GM20000 (cell line): Measurements from ENCODE around the gene ABR.

Experiments
- DNase-seq: peaks from one replicate; pipeline ENCODE4 v3.0.0; 2012; ENCODE audit warnings: low spot score
- TF ChIP-seq, protein P1 (sequence below): IDR thresholded peaks from 2 replicates; pipeline ENCODE4 v1.5.1; 2012; ENCODE audit warnings: mild to moderate bottlenecking, control low read depth; ENCODE audit errors: extremely low read depth, missing control alignments

Gene ABR

DNA sequence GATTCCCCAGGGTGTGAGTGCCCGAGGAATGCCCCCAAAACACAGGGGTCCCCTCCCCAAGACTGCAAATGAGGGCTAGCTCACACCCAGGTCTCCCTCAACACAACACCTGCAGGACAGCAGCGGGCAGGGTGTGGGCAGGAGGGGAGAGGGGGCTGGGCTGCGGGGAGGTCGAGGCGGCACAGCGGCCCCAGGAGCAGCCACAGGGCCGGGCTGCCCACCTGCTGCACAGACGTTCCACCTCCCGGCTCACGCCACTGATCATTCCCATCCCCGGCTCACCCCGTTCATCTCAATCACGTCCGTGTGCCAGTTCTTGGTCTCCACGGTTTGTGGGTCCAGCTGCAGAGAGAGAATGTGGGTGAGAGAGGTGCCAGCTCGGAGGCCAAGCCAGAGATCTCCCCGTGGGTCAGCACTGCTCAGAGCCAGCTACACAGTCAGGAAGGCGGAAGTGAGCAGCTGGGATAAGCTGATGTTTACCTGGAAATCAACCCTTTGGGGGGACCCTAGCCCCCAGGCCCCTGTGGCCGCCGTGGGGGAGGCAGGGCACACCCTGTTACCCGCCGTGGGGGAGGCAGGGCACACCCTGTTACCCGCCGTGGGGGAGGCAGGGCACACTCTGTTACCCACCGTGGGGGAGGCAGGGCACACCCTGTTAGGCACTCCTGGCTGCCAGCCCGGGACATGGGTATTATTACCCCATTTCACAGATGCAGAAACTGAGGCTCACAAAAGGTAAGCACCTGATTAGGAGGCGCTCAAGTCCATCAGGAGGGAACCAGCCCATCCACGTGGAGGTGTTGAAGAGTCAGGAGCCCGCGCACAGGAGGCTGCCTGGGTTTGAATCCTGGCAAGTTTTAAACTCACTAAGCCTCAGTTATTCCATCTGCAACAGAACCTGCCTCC is 166.7 kb downstream of the ABR start:
- no peak for DNase-seq
- TF ChIP-seq, protein P1, sequence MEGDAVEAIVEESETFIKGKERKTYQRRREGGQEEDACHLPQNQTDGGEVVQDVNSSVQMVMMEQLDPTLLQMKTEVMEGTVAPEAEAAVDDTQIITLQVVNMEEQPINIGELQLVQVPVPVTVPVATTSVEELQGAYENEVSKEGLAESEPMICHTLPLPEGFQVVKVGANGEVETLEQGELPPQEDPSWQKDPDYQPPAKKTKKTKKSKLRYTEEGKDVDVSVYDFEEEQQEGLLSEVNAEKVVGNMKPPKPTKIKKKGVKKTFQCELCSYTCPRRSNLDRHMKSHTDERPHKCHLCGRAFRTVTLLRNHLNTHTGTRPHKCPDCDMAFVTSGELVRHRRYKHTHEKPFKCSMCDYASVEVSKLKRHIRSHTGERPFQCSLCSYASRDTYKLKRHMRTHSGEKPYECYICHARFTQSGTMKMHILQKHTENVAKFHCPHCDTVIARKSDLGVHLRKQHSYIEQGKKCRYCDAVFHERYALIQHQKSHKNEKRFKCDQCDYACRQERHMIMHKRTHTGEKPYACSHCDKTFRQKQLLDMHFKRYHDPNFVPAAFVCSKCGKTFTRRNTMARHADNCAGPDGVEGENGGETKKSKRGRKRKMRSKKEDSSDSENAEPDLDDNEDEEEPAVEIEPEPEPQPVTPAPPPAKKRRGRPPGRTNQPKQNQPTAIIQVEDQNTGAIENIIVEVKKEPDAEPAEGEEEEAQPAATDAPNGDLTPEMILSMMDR: no peak

DNA sequence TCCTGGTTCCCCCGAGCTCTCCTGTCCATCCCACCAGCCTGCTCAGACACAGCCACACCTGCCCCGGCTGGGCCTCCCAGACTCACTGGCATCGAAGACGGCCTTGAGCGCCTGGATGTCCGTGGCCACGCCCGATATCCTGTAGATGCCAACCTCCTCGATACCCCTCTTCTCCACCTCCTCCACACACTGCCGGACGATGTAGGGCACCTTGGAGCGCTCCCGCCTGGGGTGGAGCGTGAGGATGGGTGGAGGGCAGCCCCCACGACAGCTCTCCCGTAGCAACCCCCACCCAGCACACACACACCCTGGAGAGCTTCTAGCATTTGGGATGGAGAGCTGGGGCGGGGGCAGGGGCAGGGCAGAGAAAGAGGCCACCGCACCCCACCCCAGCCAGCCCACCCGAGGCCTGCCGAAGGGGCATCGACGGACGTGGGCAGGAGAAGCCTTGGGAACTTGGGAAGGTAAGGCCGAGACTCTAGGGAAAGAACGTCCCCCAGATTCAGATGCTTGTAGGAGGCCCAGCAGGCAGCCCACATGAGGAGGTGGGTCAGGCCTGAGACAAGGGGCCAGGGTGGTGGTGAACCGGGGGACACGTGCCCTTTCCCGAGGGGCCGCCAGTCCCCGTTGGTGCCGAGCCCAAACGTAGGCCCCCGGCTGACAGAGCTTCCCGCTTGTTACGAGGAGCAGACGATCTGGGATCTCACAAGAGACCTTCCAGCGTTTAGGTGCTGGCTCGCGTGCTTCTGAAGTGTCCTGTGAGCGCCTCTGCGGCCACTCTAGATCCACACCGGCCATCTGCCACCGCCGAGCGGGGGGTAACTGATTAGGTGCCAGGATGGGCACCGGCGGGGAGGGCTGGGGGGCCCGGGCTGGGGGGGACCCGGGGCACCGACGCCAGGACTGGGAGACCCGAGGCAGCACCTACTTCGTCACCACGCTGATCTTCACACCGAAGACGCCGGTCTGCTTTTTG is 167.7 kb downstream of the ABR start:
- DNase-seq: no peak
- TF ChIP-seq, protein P1: no peak

DNA sequence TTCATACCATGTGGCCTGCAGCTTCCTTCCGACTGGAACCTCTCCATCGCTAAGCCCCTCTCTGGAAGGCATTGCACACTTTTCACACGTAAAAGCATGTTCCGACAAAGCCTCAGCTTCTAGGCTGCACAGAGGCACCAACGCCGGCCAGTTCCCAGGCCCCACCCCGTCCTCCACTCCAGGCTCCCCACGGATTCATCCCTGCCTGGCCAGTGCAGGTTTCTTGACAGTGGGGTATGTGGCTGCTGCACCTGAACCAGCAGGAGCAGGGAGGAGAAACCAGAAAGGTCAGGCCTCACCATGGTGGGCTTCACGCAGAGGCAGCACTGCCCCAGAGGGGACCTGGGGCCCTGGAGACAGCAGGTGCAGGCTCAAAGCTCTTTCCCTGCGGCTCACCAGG is 168.6 kb downstream of the ABR start:
- no peak for DNase-seq
- TF ChIP-seq, protein P1: no peak

DNA sequence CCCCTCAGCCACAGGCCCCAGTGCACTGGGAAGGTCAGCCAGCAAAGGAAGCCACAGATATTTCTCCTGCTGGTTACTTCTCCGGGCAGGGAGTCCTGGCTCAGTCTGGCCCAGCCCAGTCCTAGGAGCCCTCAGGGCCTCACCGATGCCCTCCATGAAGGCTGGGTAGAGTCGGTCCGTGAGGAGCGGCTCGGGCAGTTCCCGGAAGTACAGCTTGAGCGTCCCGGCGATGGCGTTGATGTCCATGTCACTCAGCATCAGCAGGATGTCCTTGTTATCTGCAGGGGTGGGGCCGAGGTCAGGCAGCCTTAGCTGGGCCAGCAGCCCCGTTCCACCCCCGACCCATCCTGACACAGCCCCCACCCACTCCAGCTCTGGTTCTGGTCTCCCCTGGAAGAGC is 169.2 kb downstream of the ABR start:
- TF ChIP-seq, protein P1: no peak
- no peak for DNase-seq

DNA sequence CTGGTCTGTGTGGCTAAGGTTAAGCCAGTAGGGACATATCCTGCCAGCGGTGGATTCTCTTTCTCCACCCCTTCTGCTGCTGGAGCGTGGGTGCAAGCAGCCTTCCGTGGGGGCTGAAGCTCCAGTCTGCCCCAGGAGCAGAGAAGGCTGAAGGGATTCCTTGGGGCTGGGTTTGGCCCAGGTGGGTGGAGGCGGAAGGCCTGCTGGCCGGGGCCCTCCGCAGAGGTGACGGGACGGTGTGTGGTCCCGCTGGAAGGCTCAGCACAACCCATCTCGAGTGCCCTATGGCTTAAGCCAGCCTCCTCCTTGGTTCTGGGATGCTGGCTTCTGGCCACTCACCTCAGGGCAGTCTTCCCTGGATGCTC is 169.7 kb downstream of the ABR start:
- no peak for DNase-seq

DNA sequence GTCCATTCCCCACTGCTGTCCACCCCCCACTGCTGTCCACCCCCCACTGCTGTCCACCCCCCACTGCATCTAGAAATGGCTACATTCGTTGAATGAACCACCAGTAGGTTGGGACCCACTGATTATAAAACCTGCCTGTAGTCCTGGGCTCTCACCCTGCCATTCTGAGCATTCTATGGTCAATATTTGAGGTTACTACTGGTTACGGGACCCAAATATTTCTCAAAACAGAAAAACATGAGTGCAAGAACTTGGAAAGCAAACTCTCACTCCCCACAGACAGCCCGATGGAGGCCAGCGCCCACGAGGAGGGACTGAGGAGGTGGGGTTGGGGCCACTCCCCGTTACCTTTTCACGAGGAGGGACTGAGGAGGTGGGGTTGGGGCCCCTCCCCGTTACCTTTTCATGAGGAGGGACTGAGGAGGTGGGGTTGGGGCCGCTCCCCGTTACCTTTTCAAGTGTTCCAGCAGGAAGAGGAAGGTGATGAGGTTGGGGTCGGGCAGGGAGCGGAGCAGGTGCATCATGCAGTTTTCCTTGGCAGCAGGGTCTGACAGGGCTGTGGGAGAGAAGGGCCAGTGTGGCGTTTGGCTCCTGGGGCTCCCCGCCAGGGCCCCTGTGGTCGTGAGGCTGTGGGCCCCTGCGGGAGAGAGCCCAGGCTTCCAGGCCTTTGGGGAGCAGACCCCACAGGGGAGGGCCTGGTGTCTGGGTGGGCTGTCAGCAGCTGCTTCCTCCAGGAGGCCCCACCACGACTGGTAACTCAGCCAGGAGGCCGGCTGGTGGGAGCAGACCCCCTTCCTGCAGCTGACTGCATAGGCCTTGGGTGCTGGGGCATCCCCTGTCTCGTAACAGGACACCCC is 170.3 kb downstream of the ABR start:
- DNase-seq: no peak
- TF ChIP-seq, protein P1: no peak

More for the DNA sequence above, 169.7 kb downstream of the ABR start:
- TF ChIP-seq, protein P1: no peak
